ENCODE measurements around the gene WDFY4. TPM values are rescaled to one million over a fixed set of nuclear protein-coding genes. Genes with fewer than 3 reads are reported as not detected.
A peak's percentile ranks its signal among the peaks of the same experiment; 100 is the strongest.

WDFY4 gene
- total RNA-seq, 1 donor from 2014 or later, result 26.5 TPM

DNA sequence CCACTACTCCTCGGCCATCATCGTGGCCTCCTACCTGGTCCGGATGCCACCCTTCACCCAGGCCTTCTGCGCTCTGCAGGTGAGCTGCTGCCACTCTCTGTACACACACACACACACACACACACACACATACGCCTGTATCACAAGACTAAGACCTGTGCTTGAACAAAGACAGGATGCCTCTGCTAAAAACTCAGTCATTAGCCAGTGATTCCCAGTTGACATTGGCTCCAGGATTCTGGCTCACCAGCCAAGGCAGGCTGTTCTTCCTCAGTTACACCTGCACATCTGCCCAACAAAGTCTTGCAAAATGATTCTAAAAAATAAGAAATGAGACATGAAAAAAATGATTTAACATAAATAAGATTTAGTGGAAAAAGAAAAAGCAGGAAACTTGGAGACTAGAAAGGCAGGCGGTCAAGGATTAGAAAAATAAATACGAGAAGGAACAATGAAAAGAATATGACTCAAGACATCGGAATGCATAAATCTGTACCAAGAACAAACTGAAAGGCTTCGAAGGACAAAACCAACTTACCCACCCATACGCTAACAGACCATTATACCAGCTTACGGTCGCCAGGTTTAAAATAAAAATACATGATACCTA lies 262.3 kb downstream of the WDFY4 start:
- Histone ChIP-seq H3K27ac (no peak overlapping the region), H3K9me3 (no peaks in the 10 kb centered on the region), H3K4me1 (no peaks in the 10 kb centered on the region), H3K27me3 (no peaks in the 10 kb centered on the region), H3K36me3 (no peaks in the 10 kb centered on the region), H3K4me3 (no peak overlapping the region)
- TF ChIP-seq, protein P1, sequence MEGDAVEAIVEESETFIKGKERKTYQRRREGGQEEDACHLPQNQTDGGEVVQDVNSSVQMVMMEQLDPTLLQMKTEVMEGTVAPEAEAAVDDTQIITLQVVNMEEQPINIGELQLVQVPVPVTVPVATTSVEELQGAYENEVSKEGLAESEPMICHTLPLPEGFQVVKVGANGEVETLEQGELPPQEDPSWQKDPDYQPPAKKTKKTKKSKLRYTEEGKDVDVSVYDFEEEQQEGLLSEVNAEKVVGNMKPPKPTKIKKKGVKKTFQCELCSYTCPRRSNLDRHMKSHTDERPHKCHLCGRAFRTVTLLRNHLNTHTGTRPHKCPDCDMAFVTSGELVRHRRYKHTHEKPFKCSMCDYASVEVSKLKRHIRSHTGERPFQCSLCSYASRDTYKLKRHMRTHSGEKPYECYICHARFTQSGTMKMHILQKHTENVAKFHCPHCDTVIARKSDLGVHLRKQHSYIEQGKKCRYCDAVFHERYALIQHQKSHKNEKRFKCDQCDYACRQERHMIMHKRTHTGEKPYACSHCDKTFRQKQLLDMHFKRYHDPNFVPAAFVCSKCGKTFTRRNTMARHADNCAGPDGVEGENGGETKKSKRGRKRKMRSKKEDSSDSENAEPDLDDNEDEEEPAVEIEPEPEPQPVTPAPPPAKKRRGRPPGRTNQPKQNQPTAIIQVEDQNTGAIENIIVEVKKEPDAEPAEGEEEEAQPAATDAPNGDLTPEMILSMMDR (IDR thresholded peaks at IDR 0.05), result no peak
- DNase-seq (peak; percentile 10), ATAC-seq (no peak)
- intact Hi-C loops (cut with DNase I), result no loop called here

DNA sequence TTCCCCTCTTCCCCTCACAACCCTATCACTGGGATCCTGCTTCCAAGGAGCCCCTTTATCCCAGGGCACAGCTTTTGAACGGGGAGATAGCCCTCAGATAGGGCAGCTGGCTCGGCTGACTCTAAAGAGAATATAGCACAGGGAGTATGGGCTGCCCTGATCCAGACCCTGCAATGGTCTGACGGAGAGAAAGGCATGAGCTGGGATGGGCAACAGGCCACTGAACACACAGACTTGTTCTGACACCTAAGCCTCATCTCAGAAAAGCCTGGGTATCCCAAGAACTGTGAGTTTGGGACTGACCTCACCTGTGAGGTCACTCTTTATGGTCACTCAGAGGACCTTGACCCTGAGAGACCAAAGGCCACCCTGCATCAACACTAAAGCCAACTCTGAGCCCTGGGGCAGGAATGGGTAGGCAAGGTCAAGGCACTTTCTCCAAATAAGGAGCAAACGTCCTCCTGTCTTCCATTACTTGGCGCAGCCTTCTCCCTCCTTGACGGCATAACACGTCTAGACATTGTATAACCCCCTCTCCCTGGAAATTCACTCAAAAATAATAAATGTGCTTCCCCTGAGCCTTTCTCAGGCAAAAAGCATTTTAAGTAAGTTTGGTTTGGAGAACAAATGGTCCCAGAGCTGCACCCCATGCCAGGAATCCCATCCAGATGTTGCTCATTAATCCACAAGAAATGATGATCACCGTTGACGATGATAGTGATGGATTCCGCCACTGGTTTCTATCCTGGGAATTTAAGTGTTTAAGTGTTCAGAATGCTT lies 263.2 kb downstream of the WDFY4 start:
- Histone ChIP-seq H3K36me3 (no peaks in the 10 kb centered on the region), H3K4me1 (no peaks in the 10 kb centered on the region), H3K27me3 (no peaks in the 10 kb centered on the region), H3K27ac (no peak overlapping the region), H3K9me3 (no peaks in the 10 kb centered on the region), H3K4me3 (no peak overlapping the region)
- DNase-seq, result peak; percentile 26
- intact Hi-C loops (cut with DNase I), result no loop called here
- TF ChIP-seq, protein P1 (IDR thresholded peaks at IDR 0.05), result no peak
- no peak for ATAC-seq

DNA sequence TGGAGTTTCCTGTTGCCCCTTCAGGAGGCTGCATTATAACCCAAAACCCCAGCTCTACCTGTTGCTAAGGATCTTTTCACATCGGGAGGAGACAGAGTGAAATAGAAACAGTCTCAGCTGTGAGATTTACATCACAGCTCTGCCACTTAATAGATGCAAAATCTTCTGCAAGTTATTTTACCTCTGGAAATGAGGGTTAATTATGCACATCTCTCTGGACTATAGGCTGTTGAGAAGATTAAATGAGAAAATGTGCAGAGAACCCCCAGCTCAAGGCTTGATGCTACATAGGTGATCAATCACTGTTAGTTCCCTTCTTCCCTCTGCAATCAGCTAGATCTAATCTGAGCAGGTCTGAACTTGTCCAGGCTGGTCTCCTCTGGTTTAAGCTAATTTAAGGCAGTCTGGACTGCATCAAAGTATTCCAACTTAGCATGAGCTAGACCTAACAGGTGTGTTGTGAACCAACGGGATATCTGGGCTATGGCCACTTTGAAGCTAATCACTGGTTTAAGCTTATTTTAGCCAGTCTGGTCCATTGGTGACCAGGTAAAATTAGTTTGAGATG lies 263.9 kb downstream of the WDFY4 start:
- no peaks in the 10 kb centered on the region for H3K4me1 ChIP-seq
- no peaks in the 10 kb centered on the region for H3K36me3 ChIP-seq
- TF ChIP-seq, protein P1 (IDR thresholded peaks at IDR 0.05), result no peak
- DNase-seq (no peak), ATAC-seq (no peak)
- H3K27ac ChIP-seq, result no peak overlapping the region
- H3K4me3 ChIP-seq, result no peak overlapping the region
- no peaks in the 10 kb centered on the region for H3K27me3 ChIP-seq
- no peaks in the 10 kb centered on the region for H3K9me3 ChIP-seq
- intact Hi-C loops (cut with DNase I), result no loop called here

DNA sequence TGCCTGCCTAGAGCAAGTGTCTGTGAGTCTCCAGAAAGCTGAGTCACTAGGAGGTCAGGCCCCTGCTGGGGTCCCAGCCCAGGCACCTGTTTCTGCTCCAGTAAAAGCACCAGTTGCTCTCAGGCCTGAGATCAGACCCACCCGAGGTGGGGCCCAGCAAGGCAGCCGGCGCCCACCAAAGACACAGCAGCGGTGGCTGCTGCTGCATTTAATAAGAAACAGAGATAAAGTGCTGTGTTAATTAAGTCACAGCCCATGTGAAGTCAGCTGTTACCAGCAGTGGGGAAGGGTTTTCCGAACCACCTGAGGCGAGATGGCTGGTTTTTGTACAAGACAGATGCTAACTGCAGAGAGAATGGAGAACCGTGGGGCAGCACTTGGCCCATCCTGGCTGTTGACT lies 267.0 kb downstream of the WDFY4 start:
- TF ChIP-seq, protein P1 (IDR thresholded peaks at IDR 0.05), result no peak
- no peak overlapping the region for H3K4me3 ChIP-seq
- intact Hi-C loops (cut with DNase I), result no loop called here
- H3K27ac ChIP-seq, result no peak overlapping the region
- H3K4me1 ChIP-seq, result no peaks in the 10 kb centered on the region
- no peaks in the 10 kb centered on the region for H3K9me3 ChIP-seq
- H3K27me3 ChIP-seq, result no peaks in the 10 kb centered on the region
- ATAC-seq, result no peak
- DNase-seq, result no peak
- H3K36me3 ChIP-seq, result no peaks in the 10 kb centered on the region

DNA sequence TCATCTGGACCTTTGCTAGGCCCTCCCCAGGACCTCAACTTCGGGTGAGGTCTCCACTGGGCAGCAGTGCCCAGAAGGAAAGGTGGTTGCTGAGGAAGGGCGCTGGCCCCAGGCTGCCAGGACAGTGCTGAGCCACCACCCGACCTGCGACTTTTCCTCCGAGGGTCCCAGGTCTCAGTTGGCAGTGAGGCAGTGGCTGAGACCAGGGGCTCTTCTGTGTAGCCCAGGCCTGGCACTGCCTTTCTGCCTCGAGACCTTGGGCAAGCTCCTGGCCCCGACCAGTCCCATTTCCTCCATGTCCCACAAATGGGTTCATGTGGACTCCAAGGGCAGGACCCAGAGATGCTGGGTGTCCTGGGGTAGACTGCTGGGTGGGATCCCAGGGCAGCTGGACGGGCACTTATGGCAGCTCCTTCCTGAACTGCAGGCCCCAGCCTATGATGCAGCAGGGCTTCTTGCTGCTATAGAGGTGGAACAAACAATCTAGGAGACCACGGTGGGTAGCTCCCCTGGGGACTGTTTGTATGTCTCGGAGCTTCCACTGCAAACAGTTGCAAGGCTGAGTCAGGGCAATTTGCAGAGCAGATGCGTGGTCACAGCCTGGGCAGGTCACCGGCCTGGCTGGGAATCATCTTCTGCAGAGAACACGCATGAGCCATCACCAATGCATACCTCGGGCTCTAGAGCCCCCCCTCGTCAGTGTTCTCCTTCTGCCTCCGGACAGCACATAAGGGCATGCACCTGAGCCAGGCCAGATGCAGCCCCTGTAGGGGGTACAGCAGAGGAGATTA lies 272.9 kb downstream of the WDFY4 start:
- H3K36me3 ChIP-seq, result no peaks in the 10 kb centered on the region
- ATAC-seq, result no peak
- TF ChIP-seq, protein P1 (IDR thresholded peaks at IDR 0.05), result no peak
- DNase-seq, result no peak
- H3K9me3 ChIP-seq, result no peaks in the 10 kb centered on the region
- intact Hi-C loops (cut with DNase I), result no loop called here
- no peak overlapping the region for H3K27ac ChIP-seq
- no peak overlapping the region for H3K4me3 ChIP-seq
- no peaks in the 10 kb centered on the region for H3K27me3 ChIP-seq
- no peaks in the 10 kb centered on the region for H3K4me1 ChIP-seq

All from upper lobe of right lung (tissue), 1 donor.